Superior temporal gyrus (tissue), 1 donor: ENCODE results near the gene ZFPM1.
"Not testable (repeated sequence)": the region's sequence is repeated elsewhere in the genome, so short reads cannot be mapped to it uniquely, and the experiment has no call there.

Source experiments
- DNase-seq: peaks from one replicate; pipeline ENCODE4 v3.0.0-alpha.2; 2016; ENCODE audit errors: extremely low spot score

The ZFPM1 gene

GRCh38 chr16:88478889-88479792, 26.1 kb downstream of the ZFPM1 start:
- DNase-seq: no peak

- DNase-seq: no peak
These were observed 27.0 kb downstream of the ZFPM1 start for GRCh38 chr16:88479793-88480760.

- no peak for DNase-seq
These were observed 27.7 kb downstream of the ZFPM1 start for GRCh38 chr16:88480829-88481228.

GRCh38 chr16:88481851-88482250, 28.8 kb downstream of the ZFPM1 start:
- DNase-seq: no peak

GRCh38 chr16:88482630-88483391, 29.7 kb downstream of the ZFPM1 start:
- no peak for DNase-seq

GRCh38 chr16:88483392-88483641, 30.2 kb downstream of the ZFPM1 start:
- DNase-seq: no peak

- no peak for DNase-seq
These were observed 31.7 kb downstream of the ZFPM1 start for GRCh38 chr16:88484505-88485365.

GRCh38 chr16:88485366-88485741, 32.3 kb downstream of the ZFPM1 start:
- not testable (repeated sequence) for DNase-seq

GRCh38 chr16:88486398-88487123, 33.5 kb downstream of the ZFPM1 start:
- no peak for DNase-seq

GRCh38 chr16:88487124-88487432, 34.0 kb downstream of the ZFPM1 start:
- no peak for DNase-seq

GRCh38 chr16:88487920-88488851, 35.1 kb downstream of the ZFPM1 start:
- no peak for DNase-seq

- no peak for DNase-seq
These were observed 36.2 kb downstream of the ZFPM1 start for GRCh38 chr16:88489163-88489741.

GRCh38 chr16:88491001-88491559, 38.0 kb downstream of the ZFPM1 start:
- no peak for DNase-seq

- DNase-seq: no peak
These were observed 38.7 kb downstream of the ZFPM1 start for GRCh38 chr16:88491560-88492310.

GRCh38 chr16:88493879-88494278, 40.8 kb downstream of the ZFPM1 start:
- no peak for DNase-seq

- no peak for DNase-seq
These were observed 41.5 kb downstream of the ZFPM1 start for GRCh38 chr16:88494335-88495154.

- DNase-seq: no peak
These were observed 42.2 kb downstream of the ZFPM1 start for GRCh38 chr16:88495268-88495772.
